Muscle of arm (tissue), 14 donors: ENCODE data around the gene RTN1. TPM values are rescaled to one million over a fixed set of nuclear protein-coding genes. Genes with fewer than 3 reads are reported as not detected.

Source experiments
- DNase-seq: peaks from one replicate; pipeline ENCODE4 v3.0.0-alpha.2; 2013
- long read RNA-seq, 11 donors: transcript quantifications; one replicate each; lab custom pipeline, GENCODE V29; 2026
- polyA plus RNA-seq, 12 donors: library from polyadenylated mRNA; unstranded; fragments of 120-200 nt; gene quantifications; one replicate each; pipeline ENCODE4 v1.2.1, GENCODE V29; 2013; ENCODE audit not compliant: insufficient read length in 12 of 12

RTN1 gene
- 1 to 10 TPM in 11 of 12 donors, not detected in 1; 1.7 to 6.4 (median 2.4) TPM for polyA plus RNA-seq
- long read RNA-seq, donor 1, transcript RTN1-202 (7 exons, 1,703 nt): major isoform, 44 of 50 reads
- long read RNA-seq, donor 1, partial matches to known transcripts: 0 of 50 reads
- long read RNA-seq, donor 1, other reads (novel, unspliced or antisense): 0 of 50 reads
- long read RNA-seq, donor 2: 0 reads
- long read RNA-seq, donor 3, partial matches to known transcripts: 0 of 1 reads
- long read RNA-seq, donor 3, other reads (novel, unspliced or antisense): 0 of 1 reads
- long read RNA-seq, donor 4: 0 reads
- long read RNA-seq, donor 5, partial matches to known transcripts: 0 of 1 reads
- long read RNA-seq, donor 5, other reads (novel, unspliced or antisense): 0 of 1 reads
- long read RNA-seq, donor 6: 0 reads
- long read RNA-seq, donor 7, partial matches to known transcripts: 0 of 1 reads
- long read RNA-seq, donor 7, other reads (novel, unspliced or antisense): 0 of 1 reads
- long read RNA-seq, donor 8: 0 reads
- long read RNA-seq, donor 9: 0 reads
- long read RNA-seq, donor 10, partial matches to known transcripts: 0 of 1 reads
- long read RNA-seq, donor 10, other reads (novel, unspliced or antisense): 0 of 1 reads
- long read RNA-seq, donor 11, partial matches to known transcripts: 0 of 1 reads
- long read RNA-seq, donor 11, other reads (novel, unspliced or antisense): 0 of 1 reads

- DNase-seq: peak; percentile 49
Measured at GRCh38 chr14:59870277-59871165, at the start of gene RTN1. Gene RTN1, minus strand, starts transcription at chr14:59870776. Its CDS starts 146 bp downstream, at chr14:59870630.

- DNase-seq: no peak
Measured at GRCh38 chr14:59920378-59920683, 49.8 kb upstream of the RTN1 start.

GRCh38 chr14:59919570-59920377 lies 49.2 kb upstream of the RTN1 start, which contains the start of gene LRRC9:
Gene LRRC9, plus strand, starts transcription at chr14:59920144.
- DNase-seq: peak; percentile 23

GRCh38 chr14:59918824-59919569 lies 48.4 kb upstream of the RTN1 start:
- DNase-seq: peak; percentile 19

- no peak for DNase-seq
Measured at GRCh38 chr14:59913187-59913586, 42.6 kb upstream of the RTN1 start.

GRCh38 chr14:59912443-59912842 lies 41.9 kb upstream of the RTN1 start:
- DNase-seq: no peak

- DNase-seq: no peak
Measured at GRCh38 chr14:59905188-59905587, 34.6 kb upstream of the RTN1 start.

- DNase-seq: no peak
Measured at GRCh38 chr14:59904184-59904583, 33.6 kb upstream of the RTN1 start.

GRCh38 chr14:59900556-59900955 lies 30.0 kb upstream of the RTN1 start:
- DNase-seq: no peak

GRCh38 chr14:59897757-59898383 lies 27.3 kb upstream of the RTN1 start:
- DNase-seq: peak; percentile 20

- no peak for DNase-seq
Measured at GRCh38 chr14:59895721-59896120, 25.1 kb upstream of the RTN1 start.

GRCh38 chr14:59890676-59891075 lies 20.1 kb upstream of the RTN1 start:
- DNase-seq: no peak

GRCh38 chr14:59882957-59883356 lies 12.4 kb upstream of the RTN1 start:
- DNase-seq: no peak

- DNase-seq: no peak
Measured at GRCh38 chr14:59871166-59871495, 555 bp upstream of the RTN1 start.

GRCh38 chr14:59869381-59870255 lies 958 bp downstream of the RTN1 start:
- DNase-seq: no peak

- DNase-seq: no peak
Measured at GRCh38 chr14:59868021-59868420, 2.6 kb downstream of the RTN1 start.

GRCh38 chr14:59863806-59864525 lies 6.6 kb downstream of the RTN1 start:
- no peak for DNase-seq

GRCh38 chr14:59857328-59857727 lies 13.2 kb downstream of the RTN1 start:
- DNase-seq: no peak

- no peak for DNase-seq
Measured at GRCh38 chr14:59852350-59852749, 18.2 kb downstream of the RTN1 start.
